GM18507 (cell line): ENCODE results near the gene WFDC10A.
"Not testable (repeated sequence)": the region's sequence is repeated elsewhere in the genome, so short reads cannot be mapped to it uniquely, and the experiment has no call there.

ENCODE experiments used
- DNase-seq: peaks from one replicate; pipeline ENCODE4 v3.0.0; 2011; ENCODE audit warnings: low read depth; ENCODE audit not compliant: insufficient read length; ENCODE audit errors: extremely low spot score
- FAIRE-seq: peaks from 2 replicates; lab custom pipeline; 2011; peaks lifted over from hg19 to GRCh38; lab: Jason Lieb, UNC

WFDC10A gene

DNA sequence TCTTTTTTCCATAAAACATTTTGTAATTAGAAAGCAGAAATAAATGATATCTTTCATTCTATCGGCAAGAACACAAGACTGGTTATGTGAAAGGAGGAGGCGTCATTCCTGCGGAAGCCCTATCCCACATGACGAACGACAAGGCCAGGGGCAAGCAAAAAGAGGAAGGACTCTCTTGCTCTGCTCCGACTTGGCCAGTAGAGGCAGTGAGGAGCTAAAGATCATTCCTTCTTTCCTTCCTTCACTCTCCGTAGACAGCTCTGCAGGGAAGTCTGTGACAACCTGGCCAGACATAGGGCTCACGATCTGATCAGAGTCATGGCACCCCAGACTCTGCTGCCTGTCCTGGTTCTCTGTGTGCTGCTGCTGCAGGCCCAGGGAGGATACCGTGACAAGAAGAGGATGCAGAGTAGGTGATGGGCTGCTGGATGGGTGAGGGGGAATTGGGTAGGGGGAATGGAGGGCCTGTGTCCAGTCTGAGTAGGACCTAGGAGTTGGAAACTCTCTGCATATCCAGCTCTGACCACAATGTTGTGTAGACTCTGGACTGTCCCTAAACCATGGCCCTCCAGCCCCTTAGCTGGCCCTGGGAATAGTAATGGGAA, at the start of gene WFDC10A:
WFDC10A (plus strand) TSS at position 244 of the 605 bp plus-strand sequence; CDS start at position 319, 75 bp downstream.
- peak; percentile 89 for FAIRE-seq

DNA sequence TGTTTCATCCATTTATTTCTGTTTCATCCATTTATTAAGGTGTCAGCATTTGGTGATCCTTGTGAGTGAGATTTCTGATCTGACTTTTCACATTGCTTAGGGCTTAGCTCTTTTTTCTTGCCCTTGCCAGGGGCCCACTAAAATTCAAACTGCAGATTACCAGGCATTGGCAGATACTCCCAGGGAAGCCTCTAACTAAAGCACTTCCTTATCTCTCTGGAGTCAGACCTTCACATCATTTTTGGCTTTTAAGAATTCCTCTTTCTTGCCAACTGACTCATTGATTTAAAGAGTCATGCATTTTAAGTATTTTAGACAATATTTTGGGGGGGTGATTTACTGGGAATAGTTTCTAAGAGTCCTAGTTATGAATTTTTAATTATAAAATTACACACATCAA, 47.8 kb upstream of the WFDC10A start:
- FAIRE-seq (no peak), DNase-seq (no peak)

More for the DNA sequence above, at the start of gene WFDC10A:
- DNase-seq: peak; percentile 12

DNA sequence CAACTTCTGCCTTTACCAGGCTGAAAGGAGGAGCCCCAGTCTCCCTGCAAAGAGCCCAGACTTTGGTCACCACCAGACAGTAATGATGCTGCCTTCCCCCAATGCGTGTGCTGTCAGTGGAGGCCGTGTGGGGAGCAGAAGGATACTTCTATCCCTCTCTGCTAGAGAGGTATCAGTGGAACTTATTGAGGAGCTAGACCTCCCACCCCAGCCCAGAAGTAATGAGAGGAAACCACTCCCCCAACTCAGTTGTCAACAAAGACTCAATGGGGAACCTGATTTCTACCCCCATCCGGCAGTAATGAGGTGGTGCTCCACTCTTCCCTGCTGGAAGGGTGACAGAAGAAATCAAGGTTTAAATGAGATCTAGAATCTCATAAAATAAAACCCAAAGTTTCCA, 46.0 kb upstream of the WFDC10A start:
- FAIRE-seq: no peak
- DNase-seq: no peak

DNA sequence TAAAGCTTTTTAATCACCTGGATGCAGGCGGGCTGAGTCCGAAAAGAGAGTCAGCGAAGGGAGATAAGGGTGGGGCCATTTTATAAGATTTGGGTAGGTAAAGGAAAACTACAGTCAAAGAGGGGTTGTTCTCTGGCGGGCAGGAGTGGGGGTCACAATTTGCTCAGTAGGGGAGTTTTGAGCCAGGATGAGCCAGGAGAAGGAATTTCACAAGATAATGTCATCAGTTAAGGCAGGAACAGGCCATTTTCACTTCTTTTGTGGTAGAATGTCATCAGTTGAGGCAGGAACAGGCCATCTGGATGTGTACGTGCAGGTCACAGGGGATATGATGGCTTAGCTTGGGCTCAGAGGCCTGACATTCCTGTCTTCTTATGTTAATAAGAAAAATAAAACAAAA, 45.2 kb upstream of the WFDC10A start:
- not testable (repeated sequence) for FAIRE-seq, DNase-seq

DNA sequence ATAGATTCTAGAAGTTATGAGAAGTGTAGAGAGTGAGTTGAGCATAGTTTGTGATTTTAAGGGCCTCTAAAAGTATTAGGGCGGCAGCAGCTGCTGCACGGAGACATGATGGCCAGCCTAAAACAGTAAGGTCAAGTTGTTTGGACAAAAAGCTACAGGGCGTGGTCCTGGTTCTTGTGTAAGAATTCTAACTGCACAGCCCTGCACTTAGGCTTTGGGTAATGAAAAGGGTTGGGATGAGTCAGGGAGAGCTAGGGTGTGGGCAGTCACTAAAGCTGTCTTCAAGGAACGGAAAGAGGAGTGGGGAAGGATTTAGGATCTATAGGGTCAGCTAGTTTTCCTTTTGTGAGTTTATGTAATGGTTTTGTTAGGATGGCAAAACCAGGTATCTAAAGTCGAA, 43.6 kb upstream of the WFDC10A start:
- FAIRE-seq, DNase-seq: not testable (repeated sequence)

DNA sequence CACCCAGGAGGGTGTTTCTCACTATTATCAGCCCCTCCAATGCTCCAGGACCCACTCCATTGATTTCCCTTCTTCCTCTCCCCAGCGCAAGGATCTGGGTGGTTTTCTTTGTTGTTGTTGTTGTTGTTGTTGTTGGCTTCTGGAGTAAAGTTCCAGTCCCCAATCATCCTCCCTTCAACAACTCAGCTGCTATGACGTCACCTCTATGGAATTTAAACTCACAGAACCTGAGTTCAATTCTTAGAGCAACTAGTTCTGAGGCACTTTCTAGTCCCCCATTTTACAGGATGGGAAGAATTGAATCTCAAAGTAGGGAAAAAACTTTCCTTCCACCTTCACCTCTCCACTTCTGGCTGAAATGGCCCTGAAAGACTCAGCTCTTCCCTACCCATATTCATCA, 40.7 kb upstream of the WFDC10A start:
- DNase-seq (no peak), FAIRE-seq (no peak)

DNA sequence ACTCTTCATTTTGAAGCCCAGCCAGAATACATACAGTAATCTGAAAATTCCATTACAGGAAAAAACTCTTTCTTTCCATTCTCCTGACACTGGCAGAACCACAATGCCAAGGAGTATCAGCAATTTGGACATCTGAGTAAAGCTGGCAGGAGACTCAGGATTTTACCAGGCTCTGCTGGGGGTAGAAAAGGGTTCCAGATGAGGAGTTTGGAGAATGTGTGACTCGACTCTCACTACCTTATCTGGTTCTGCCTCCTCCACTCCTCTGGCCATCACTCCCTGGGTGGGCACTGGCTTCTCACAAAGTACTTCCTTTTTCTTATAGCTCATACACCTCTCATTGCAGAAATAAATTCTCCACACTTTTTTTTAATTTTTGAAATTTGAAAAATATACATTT, 39.8 kb upstream of the WFDC10A start:
- FAIRE-seq (no peak), DNase-seq (no peak)

DNA sequence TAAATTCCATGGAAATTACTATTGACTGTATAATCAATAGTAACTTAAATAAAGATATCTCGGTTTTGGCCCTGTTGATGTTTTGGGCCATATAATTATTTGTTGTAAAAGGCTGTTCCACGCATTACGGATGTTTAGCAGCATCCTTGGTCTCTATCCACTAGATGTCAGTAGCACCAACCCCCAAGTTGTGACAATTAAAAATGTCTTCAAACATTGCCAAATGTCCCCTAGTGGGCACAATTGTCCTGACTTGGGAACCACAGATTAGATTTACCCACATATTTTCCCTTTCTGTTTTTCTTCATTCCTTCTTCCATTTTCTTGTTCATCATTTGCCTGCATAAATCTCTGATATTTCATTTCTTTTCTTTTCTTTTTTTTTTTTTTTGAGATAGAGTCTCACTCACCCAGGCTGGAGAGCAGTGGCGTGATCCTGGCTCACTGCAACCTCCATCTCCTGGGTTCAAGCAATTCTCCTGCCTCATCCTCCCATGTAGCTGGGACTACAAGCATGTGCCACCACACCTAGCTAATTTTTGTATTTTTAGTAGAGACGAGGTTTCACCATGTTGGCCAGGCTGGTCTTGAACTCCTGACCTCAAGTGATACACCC, 36.9 kb upstream of the WFDC10A start:
- FAIRE-seq (peak; percentile 82), DNase-seq (no peak)

DNA sequence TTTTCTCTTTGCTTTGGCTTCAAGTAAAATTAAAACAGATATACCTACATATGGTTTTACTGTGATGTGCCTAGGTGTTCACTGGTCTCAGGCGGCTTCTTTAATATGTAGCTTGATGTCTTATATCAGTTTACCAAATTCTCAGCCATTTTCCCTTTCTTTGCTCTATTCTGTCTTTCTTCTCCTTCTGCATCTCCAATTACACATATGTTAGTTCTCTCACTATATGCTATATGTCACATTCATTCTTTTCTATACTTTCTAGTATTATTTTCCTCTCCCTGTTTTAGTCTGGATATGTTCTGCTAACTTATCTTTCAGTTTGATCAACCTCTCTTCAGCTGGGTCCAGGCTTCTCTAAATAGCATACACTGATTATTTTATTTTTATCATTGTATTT, 36.0 kb upstream of the WFDC10A start:
- FAIRE-seq (no peak), DNase-seq (no peak)

DNA sequence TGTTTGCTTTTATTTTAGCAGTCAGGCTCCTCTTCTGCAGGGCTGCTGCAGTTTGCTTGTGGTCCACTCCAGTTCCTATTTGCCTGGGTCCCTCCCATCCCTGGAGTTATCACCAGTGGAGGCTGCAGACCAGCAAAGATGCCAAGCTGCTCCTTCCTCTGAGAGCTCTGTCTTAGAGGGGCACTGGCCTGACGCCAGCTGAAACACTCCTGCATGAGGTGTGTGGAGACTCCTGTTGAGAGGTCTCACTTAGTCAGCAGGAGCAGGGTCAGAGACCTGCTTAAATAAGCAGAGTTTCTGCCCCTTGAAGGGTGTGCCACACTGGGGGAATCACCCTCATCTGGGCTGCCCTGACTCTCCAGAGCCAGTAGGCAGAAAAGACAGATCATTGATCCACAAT, 34.3 kb upstream of the WFDC10A start:
- FAIRE-seq (no peak), DNase-seq (no peak)

DNA sequence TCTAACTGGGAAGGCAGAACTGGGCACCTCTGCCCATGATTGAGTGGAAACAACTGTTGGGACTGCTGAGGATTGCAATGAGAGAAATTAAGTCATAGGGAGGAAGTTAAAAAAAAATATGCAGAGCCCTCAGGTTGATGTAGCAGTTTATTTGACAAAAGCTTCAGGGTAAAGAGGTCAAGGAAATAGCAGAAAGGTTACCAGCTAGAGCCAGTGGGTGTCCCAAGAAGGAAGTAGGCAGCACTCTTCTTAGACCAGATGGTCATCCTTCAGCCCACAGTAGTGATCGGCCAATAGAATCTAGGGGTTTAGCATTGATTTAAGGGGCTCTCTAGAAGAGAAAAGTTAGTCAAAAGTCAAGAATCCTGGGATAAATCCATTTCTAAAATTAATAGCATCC, 21.7 kb upstream of the WFDC10A start:
- FAIRE-seq (no peak), DNase-seq (no peak)

DNA sequence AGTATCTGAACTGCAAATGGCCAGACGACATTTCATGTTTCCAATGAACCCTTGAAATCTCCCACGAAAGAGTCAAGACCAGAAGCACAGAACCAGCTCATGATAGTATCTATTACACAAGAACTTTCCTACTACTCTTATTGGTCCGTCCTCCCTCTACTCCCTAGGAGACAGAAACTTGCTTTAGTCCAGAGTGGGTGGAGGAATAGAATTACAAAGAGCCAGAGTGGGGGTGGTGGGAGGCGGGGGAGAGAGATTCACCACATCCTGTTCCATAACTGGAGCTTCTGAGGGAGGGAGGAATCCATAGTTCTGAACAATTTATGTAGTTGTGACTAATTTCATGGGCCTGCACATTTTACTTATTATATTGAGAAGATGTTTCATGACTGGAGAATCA, 18.5 kb upstream of the WFDC10A start:
- no peak for DNase-seq
- no peak for FAIRE-seq

DNA sequence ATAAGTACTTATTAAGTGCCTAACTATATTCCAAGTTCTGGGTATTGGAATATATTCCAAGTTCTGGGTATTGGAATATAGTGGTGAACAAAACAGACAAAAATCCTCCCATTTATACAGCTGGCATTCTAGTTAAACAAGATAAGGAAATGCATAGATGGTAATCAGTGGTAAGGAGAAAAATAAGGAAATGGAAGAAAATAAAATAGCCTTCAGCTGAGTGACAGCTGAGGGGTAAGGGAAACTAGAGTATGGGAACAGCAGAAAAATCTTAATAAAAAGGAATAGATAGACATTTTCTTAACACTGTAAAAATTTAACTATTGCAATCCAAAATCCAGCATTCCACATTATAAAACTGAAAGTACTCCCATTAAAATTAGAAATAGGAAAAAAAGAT, 17.2 kb upstream of the WFDC10A start:
- no peak for DNase-seq

DNA sequence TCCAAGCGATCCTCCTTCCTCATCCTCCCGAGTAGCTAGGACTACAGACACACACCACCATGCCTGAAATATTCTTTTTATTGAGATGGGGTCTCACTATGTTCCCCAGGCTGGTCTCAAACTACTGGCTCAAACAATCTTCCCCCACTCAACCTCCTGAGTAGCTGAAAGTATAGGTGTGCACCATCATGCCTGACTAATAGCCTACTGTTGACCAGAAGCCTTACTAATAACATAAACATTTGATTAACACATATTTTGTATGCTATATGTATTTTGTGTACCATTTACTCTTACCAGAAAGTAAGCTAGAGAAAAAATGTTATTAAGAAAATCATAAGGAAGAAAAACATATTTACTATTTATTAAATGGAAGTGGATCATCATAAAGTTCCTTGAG, 11.9 kb upstream of the WFDC10A start:
- FAIRE-seq (no peak), DNase-seq (no peak)

More for the DNA sequence above, 17.2 kb upstream of the WFDC10A start:
- FAIRE-seq: no peak

DNA sequence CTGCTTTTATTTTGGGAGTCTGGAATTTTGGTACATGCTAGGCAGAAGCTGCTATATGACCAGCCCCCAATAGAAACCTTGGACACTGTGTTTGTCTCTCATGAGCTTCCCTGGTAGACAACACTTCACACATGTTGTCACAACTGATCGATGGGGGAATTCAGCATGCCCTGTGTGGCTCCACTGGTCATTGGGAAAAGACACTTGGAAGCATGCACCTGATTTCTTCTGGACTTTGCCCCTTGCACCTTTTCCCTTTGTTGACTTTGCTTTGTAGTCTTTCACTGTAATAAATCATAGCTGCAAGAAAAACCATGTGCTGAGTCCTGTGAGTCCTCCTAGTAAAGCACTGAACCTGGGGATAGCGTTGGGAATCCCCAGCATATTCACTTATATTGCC, 7.9 kb upstream of the WFDC10A start:
- no peak for DNase-seq
- FAIRE-seq: no peak

DNA sequence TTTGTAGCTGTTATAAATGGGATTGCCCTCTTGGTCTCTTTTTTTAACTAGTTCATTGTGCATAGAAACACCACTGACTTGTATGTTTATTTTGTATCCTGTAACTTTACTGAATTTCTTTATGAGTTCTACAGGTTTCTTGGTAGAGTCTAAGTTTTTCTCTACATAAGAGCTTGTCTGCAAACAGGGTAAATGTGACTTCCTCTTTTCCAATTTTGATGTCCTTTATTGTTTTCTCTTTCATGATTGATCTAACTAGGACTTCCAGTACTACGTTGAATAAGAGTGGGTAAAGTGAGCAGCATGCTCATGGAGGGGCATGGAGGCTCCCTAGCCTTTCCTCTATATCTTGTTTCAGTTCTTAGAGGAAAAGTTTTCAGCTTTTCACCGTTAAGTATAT, 3.0 kb upstream of the WFDC10A start:
- DNase-seq (no peak), FAIRE-seq (no peak)

DNA sequence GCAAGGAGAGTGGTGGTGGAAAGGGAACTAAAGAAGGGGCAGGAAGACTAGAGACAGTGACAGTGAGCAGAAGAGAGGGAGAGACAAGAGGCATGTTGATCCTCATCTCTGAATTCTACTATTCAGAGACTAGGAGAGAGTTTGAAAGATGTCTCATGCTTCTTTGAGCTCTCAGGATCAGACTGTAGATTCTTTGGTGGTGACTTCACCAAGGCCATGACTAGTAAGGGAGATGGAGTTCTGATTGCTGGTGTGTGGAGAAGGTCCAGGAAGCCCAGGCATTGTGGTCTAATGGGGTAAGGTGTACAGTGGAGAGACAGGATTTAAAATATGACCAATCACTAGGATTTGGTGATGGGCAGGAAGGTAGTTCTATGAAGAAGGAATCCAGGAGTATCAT, 832 bp downstream of the WFDC10A start:
- DNase-seq: no peak
- FAIRE-seq: no peak

DNA sequence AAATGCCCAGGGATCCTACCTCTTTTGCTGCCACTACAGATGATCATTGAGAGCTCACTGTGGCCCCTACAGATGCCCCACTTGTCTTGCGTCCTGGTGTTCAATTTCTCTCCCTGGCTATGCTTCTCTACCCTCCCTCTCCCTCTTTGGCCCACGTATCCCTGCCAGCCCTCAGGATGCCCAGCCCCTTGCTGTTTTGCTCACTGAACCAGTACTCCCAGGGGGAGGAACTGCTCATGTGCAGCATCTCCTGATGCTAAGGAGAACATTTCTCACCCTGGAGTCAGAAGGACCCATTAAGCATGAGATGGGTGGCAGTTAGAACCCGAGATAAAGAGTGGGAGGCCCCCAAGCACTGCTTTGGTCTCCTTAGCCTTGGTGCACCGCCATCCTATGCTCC, 1.6 kb downstream of the WFDC10A start, which contains the start of gene WFDC9:
WFDC9 (minus strand) TSS at position 101 of the 400 bp plus-strand sequence. CDS start 21,103 bp downstream, outside the sequence.
- DNase-seq (no peak), FAIRE-seq (no peak)

DNA sequence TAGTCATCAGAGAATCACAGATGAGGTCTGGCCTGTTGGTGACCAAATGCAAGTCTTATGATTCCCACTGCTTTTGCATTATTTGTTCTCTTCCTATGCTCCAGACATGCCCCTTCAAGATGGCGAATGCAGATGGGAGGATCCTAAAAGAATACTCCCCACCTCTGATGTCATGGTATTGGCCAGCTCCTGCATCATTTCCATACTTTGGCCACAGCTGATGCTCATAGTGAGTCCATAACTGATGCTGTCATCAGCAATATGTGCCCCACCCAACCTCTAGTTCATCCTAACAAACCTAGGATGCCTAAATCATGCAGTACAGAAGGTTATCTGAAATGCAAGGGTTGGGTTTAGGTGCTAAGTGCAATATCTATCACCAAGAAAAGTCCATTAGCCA, 7.0 kb downstream of the WFDC10A start:
- no peak for FAIRE-seq
- no peak for DNase-seq

DNA sequence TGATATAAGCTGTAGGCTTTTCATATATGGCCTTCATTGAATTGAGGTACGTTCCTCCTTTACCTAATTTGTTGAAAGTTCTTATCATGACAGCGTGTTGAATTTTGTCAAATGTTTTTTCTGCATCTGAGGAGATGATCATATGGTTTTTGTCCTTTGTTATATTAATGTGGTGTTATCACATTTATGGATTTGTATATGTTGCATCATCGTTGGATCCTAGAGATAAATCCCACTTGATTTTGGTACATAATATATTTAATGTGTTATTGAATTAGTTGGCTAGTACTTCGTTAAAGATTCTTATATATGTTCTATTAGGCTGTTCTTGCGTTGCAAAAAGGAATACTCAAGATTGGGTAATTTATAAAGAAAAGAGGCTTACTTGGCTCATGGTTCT, 10.1 kb downstream of the WFDC10A start:
- DNase-seq: no peak
- FAIRE-seq: no peak

DNA sequence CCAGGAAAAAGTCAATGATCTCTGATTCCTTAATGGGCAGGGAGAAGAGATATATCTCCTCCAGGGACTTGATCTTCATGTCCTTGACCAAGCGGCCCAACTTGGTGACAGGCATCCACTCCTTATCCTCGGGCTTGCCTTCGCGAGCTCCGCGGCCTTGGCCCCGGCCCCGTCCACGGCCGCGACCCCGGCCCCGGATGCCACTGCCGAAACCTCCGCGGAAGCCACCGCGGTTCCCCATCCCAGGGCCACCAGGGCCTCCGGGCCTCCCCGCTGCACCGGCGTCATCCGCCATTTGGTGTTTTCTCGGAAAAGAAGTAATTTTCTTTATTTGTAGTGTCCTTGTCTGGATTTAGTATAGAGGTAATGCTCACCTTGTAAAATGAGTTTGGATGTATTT, 11.5 kb downstream of the WFDC10A start:
- FAIRE-seq, DNase-seq: not testable (repeated sequence)
